Panc1 (cell line): ENCODE results near the gene NPFFR2. TPM values are rescaled to one million over a fixed set of nuclear protein-coding genes. Genes with fewer than 3 reads are reported as not detected.

Experiments used
- ATAC-seq: fragments of 200-7000 bp; cut with Tn5 transposase; 2 replicates; pipeline ENCODE4 v1.9.1; 2020; ENCODE audit warnings: mild to moderate bottlenecking, moderate library complexity
- BruUV-seq: library from RNA; stranded (reverse); fragments of 400-500 nt; replicated peaks from 2 replicates; lab custom pipeline; 2021; lab: Mats Ljungman, UMichigan
- CTCF ChIA-PET: fragments of 300-600 bp; sonication (Branson Sonifier 250); formaldehyde crosslinking; loops from one replicate; lab custom pipeline; 2022; ENCODE audit warnings: antibody characterized with exemption; lab: Charles Lee
- POLR2A ChIA-PET: fragments of 300-600 bp; sonication (Branson Sonifier 250); formaldehyde crosslinking; loops from one replicate; lab custom pipeline; 2022; ENCODE audit warnings: antibody characterized with exemption; lab: Charles Lee
- DNase-seq: peaks from one replicate; pipeline ENCODE4 v3.0.0-alpha.2; 2010; ENCODE audit warnings: low read depth, low spot score
- H3K27ac ChIP-seq: 2 replicates; pipeline ENCODE4 v1.5.1; 2011; ENCODE audit warnings: mild to moderate bottlenecking, low read length, inconsistent platforms
- H3K27me3 ChIP-seq: fragments of 200-500 bp; sonication (Bioruptor generic); 2 replicates; pipeline ENCODE4 v1.6.0; 2014; ENCODE audit warnings: low read length, inconsistent platforms; ENCODE audit not compliant: control insufficient read depth, insufficient read depth
- H3K36me3 ChIP-seq: fragments of 200-500 bp; sonication (Bioruptor generic); 2 replicates; pipeline ENCODE4 v1.5.1; 2014; ENCODE audit warnings: inconsistent platforms, mild to moderate bottlenecking, low read length, moderate library complexity; ENCODE audit not compliant: control insufficient read depth, insufficient read depth
- H3K4me1 ChIP-seq: 2 replicates; pipeline ENCODE4 v1.5.1; 2011; ENCODE audit warnings: inconsistent platforms, mild to moderate bottlenecking, low read length, moderate library complexity; ENCODE audit not compliant: control insufficient read depth, insufficient read depth
- H3K4me3 ChIP-seq, 2 experiments: 2 replicates each; pipeline ENCODE4 v1.5.1; 2011 to 2012; ENCODE audit warnings: low read depth in 2 of 2, low read length in 2 of 2, mild to moderate bottlenecking in 2 of 2, inconsistent platforms in 1 of 2, moderate library complexity in 1 of 2
- H3K9me3 ChIP-seq: fragments of 200-500 bp; sonication (Bioruptor generic); 2 replicates; pipeline ENCODE4 v1.5.1; 2014; ENCODE audit warnings: low read depth, mild to moderate bottlenecking, inconsistent platforms, low read length, moderate library complexity; ENCODE audit not compliant: control insufficient read depth, insufficient read depth
- POLR2AphosphoS5 ChIP-seq: IDR thresholded peaks from 2 replicates; pipeline ENCODE4 v1.6.1; 2012; ENCODE audit warnings: mild to moderate bottlenecking, low read depth, low read length, moderate library complexity
- SIN3A ChIP-seq: IDR thresholded peaks from 2 replicates; pipeline ENCODE4 v1.6.1; 2012; ENCODE audit warnings: low read depth, mild to moderate bottlenecking, low read length, moderate library complexity, borderline replicate concordance; ENCODE audit not compliant: insufficient read depth
- TCF7L2 ChIP-seq: IDR thresholded peaks from 2 replicates; pipeline ENCODE4 v1.6.1; 2011; ENCODE audit warnings: mild to moderate bottlenecking, low read depth, low read length, inconsistent platforms
- in situ Hi-C: cut with HindIII; loops from 2 replicates; pipeline ENCODE4 v1.10.0; 2016; ENCODE audit warnings: low sequenced_read_pairs, low pct_unique_long_range_greater_than_20kb
- intact Hi-C: fragments of 100-400 bp; cut with micrococcal nuclease; formaldehyde crosslinking; loops from one replicate; pipeline ENCODE4 v1.10.0; 2022; ENCODE audit not compliant: unreplicated experiment
- total RNA-seq: library from RNA; stranded (reverse); gene quantifications from one replicate; pipeline ENCODE4 v1.2.1, GENCODE V29; 2021; ENCODE audit not compliant: unreplicated experiment
- TF ChIP-seq, protein P1 (sequence below): fragments of 450-650 bp; IDR thresholded peaks from 2 replicates; pipeline ENCODE4 v1.5.1; 2017; ENCODE audit warnings: mild to moderate bottlenecking
- TF ChIP-seq, protein P2 (sequence below), 2 experiments: IDR thresholded peaks; 2 replicates each; pipeline ENCODE4 v1.6.1; 2011 to 2012; ENCODE audit warnings: low read depth in 2 of 2, control low read depth in 1 of 2, low read length in 1 of 2, mild to moderate bottlenecking in 1 of 2, moderate library complexity in 1 of 2; ENCODE audit not compliant: insufficient read depth in 1 of 2

NPFFR2 gene
- total RNA-seq, 1 experiment from 2014 or later = not detected

DNA sequence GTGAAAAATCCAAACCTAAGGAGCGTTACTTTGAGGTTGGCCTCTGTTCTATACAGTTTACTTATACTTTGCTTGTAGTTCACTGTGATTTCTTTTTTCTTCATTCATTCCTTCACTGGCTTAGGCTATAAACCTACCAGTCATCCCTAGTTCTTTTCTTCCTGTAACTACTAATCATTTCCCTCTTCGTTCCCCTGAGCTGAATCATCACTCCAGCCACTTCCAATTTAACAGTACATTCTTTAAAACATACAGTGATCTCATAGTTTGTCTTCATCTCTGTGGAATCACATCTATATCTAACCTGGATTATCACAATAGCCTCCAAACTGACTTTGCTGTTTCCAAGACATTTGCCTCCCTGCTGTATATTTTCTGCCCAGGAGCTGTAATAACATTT is 25.2 kb upstream of the NPFFR2 start:
- no peak overlapping the region for H3K27ac ChIP-seq

DNA sequence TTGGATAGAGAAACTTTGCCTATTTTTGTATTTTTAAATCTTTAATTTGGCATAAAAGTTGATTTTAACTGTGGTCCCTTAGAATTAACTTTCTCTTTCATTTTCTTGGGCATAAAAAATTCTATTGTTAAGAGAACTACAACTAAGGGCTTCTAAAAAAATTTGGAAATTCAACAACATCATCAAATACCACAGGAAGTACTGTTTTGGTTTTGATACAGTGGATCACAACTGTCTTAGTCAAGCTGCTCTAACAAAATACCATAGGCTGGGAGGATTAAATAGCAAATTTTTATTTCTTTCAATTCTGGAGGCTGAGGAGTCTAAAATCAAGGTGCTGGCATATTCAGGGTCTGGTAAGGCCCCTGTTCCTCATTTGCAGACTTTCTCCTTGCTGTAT is 19.9 kb upstream of the NPFFR2 start:
- CTCF ChIA-PET = no interaction called here
- in situ Hi-C loops = no loop called here
- TF ChIP-seq, protein P1, sequence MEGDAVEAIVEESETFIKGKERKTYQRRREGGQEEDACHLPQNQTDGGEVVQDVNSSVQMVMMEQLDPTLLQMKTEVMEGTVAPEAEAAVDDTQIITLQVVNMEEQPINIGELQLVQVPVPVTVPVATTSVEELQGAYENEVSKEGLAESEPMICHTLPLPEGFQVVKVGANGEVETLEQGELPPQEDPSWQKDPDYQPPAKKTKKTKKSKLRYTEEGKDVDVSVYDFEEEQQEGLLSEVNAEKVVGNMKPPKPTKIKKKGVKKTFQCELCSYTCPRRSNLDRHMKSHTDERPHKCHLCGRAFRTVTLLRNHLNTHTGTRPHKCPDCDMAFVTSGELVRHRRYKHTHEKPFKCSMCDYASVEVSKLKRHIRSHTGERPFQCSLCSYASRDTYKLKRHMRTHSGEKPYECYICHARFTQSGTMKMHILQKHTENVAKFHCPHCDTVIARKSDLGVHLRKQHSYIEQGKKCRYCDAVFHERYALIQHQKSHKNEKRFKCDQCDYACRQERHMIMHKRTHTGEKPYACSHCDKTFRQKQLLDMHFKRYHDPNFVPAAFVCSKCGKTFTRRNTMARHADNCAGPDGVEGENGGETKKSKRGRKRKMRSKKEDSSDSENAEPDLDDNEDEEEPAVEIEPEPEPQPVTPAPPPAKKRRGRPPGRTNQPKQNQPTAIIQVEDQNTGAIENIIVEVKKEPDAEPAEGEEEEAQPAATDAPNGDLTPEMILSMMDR = no peak
- TF ChIP-seq SIN3A = no peak
- TF ChIP-seq POLR2AphosphoS5 = no peak
- TF ChIP-seq, protein P2, sequence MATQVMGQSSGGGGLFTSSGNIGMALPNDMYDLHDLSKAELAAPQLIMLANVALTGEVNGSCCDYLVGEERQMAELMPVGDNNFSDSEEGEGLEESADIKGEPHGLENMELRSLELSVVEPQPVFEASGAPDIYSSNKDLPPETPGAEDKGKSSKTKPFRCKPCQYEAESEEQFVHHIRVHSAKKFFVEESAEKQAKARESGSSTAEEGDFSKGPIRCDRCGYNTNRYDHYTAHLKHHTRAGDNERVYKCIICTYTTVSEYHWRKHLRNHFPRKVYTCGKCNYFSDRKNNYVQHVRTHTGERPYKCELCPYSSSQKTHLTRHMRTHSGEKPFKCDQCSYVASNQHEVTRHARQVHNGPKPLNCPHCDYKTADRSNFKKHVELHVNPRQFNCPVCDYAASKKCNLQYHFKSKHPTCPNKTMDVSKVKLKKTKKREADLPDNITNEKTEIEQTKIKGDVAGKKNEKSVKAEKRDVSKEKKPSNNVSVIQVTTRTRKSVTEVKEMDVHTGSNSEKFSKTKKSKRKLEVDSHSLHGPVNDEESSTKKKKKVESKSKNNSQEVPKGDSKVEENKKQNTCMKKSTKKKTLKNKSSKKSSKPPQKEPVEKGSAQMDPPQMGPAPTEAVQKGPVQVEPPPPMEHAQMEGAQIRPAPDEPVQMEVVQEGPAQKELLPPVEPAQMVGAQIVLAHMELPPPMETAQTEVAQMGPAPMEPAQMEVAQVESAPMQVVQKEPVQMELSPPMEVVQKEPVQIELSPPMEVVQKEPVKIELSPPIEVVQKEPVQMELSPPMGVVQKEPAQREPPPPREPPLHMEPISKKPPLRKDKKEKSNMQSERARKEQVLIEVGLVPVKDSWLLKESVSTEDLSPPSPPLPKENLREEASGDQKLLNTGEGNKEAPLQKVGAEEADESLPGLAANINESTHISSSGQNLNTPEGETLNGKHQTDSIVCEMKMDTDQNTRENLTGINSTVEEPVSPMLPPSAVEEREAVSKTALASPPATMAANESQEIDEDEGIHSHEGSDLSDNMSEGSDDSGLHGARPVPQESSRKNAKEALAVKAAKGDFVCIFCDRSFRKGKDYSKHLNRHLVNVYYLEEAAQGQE (IDR thresholded peaks at IDR 0.05; ENCODE audit: insufficient read depth in 1 of 2, low read depth in 2 of 2, low read length in 1 of 2) = no peak
- TF ChIP-seq TCF7L2 = no peak
- Histone ChIP-seq H3K36me3 (no peaks in the 10 kb centered on the region), H3K9me3 (no peaks in the 10 kb centered on the region), H3K27me3 (no peaks in the 10 kb centered on the region), H3K4me3 (no peak overlapping the region), H3K27ac (no peak overlapping the region), H3K4me1 (no peaks in the 10 kb centered on the region)
- DNase-seq = no peak
- no TSS peak for BruUV-seq
- no peak for ATAC-seq
- intact Hi-C loops = no loop called here
- POLR2A ChIA-PET = no interaction called here

More for the DNA sequence above, 25.2 kb upstream of the NPFFR2 start:
- no TSS peak for BruUV-seq
- Histone ChIP-seq H3K36me3 (no peaks in the 10 kb centered on the region), H3K9me3 (no peaks in the 10 kb centered on the region), H3K4me3 (no peak overlapping the region), H3K4me1 (no peaks in the 10 kb centered on the region), H3K27me3 (no peaks in the 10 kb centered on the region)
- ATAC-seq = no peak
- intact Hi-C loops = no loop called here
- CTCF ChIA-PET = no interaction called here
- TF ChIP-seq POLR2AphosphoS5 (no peak), TCF7L2 (no peak), SIN3A (no peak)
- TF ChIP-seq, protein P1 = no peak
- TF ChIP-seq, protein P2 (IDR thresholded peaks at IDR 0.05; ENCODE audit: insufficient read depth in 1 of 2, low read depth in 2 of 2, low read length in 1 of 2) = no peak
- in situ Hi-C loops = no loop called here
- POLR2A ChIA-PET = no interaction called here
- no peak for DNase-seq
